Measurements from ENCODE around the gene STAG1.

GRCh38 chr3:136350557-136350956, 401.6 kb downstream of the STAG1 start:
- TF ChIP-seq CTCF (IDR thresholded peaks at IDR 0.05) = no peak
- TF ChIP-seq ZFX (IDR thresholded peaks at IDR 0.05; ENCODE audit: borderline replicate concordance) = no peak

All from 22Rv1 (cell line).